Stimulated activated naive CD8-positive, alpha-beta T cell treated with anti-CD3 and anti-CD28 coated beads, Interleukin-15, Interleukin-2, amounts not matched to agents 100 U/mL and 50 U/mL, for 24 hours (primary cell): ENCODE measurements around the gene ADGRA1.

Experiments used
- ATAC-seq: fragments of 150-1000 bp; cut with Tn5 transposase; one replicate; pipeline ENCODE4 v1.10.0; 2021
- DNase-seq: peaks from one replicate; pipeline ENCODE4 v3.0.0; 2021

ADGRA1 gene

DNA sequence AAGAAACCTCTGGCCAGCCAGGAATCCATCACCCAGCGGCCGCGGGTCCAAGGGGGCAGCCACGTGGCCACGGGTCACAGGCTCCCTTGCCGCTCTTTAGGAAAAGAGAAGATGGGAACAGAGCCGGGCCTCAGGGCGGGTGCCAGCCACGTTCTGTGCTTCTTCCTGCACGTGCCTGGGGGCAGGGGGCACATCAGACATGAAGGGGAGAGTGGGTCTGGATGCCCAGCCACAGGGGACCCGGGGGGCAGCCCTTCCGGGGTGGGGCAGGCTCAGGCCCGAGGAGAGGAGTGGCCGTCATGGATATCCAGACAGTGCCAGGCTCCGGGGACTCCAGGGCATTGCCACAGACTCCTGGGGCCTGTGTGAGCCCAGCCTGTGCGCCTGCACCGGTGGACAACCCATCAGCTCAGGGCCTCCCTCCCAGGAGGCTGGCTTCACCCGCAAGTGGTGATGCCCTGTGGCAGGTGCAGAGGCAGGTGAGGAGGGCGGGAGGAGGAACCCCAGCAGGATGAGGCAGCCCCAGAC is 31.0 kb upstream of the ADGRA1 start:
- ATAC-seq: no peak
- no peak for DNase-seq

DNA sequence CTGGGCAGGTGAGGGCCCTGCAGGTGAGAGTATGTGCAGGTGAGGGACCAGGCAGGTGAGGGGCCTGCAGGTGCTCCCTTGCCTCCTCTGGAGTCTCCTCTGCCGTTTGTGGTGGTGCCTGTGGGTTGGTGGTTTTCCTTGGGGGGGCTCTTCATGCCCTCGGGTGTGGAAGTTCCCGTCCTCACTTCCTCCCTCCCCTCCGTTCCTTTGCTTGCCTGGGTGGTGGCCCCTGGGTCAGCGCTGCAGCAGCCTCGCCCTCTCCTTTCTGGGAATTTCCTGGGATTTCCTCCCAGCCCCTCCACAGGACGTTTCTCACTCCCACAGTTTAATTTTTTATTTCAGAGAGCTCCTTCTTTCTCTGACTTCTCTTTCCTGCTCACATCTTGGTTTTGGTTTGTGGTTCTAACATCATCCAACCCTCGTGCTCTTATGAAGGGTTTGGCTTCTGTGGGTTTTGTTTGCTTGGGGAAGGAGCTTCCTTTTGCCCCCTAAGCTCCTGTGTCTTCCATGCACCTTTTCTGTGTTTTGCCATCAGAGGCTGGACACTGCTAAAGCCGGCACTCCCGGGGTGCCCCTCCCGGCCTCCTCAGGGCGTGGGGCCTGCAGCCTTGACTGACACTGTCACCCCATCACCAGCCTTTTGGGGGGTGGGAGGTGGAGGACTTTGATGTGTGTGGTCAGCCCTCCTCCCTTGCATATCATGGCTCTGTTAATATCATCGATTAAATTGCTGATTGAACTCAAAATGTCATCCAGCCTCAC is 29.2 kb upstream of the ADGRA1 start:
- ATAC-seq (no peak), DNase-seq (no peak)

DNA sequence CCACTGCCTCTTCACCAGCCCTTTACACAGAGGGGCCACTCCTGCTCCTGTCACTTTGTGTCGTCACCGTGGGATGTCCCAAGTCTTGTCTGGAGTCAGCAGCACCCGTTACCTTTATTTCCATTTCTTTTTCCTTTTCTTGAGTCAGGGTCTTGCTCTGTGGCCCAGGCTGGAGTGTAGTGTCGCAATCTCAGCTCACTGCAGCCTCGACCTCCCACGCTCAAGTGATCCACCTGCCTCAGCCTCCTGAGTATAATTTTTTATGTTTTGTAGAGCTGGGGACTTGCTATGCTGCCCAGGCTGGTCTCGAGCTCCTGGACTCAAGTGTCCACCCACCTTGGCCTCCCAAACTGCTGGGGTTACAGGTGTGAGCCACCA is 28.6 kb upstream of the ADGRA1 start:
- no peak for DNase-seq
- no peak for ATAC-seq

DNA sequence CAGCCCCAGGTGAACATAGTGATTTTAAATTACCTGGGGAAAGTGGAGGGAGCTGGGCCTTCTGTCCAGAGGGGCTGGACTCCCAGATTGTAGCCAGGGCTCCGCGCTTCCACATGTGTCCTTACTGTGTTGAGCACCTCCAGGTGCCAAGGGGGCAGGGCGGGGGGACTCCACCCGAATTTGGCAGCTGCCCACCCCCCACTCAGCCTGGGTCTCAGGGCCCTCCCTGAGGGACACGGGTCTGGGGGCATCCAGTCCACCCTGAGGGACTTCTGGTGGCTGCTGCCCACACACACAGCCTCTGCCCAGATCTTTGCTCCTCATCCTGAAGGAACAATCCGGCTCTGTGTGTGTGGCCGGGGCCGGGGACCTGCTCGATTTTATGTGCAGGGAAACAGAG is 28.2 kb upstream of the ADGRA1 start:
- no peak for DNase-seq
- no peak for ATAC-seq

DNA sequence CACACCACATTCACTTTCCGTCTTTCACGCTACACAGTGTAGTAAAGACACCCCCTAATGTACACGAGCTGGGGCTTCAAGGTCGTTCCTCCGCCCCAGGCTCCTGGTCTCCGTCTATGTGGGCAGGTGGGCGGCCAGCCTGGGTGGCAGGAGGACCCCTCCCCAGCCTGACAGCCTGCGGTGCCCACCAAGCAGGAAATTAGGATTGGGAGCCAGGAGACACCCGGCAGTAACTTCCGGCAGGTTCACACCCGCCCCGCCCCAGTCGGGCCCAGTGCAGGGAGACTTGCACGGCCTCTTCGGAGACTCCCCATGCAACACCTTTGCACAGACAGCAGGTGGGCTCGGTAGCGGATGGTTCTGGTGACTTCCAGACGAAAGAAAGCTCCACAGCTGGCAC is 27.7 kb upstream of the ADGRA1 start:
- DNase-seq (no peak), ATAC-seq (no peak)

DNA sequence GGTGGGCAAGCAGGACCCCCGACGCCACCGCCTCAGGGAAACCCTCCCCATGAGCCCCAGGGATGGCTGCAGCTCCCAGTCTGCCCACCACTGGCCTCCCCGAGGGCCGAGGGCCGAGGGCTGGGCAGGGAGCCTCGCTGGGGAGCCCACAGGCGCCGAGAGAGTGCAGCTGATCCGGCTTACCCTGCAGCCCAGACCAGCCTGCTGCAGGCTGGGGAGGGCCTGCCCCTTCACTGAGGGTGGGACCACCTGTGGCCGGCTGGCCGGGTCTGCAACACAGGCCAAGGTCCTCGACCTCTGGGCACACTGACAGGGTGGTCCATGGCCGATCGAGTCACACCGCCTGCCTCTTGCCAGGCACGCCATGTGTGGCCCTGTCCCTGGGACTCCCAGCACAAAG is 27.3 kb upstream of the ADGRA1 start:
- no peak for DNase-seq
- ATAC-seq: no peak

DNA sequence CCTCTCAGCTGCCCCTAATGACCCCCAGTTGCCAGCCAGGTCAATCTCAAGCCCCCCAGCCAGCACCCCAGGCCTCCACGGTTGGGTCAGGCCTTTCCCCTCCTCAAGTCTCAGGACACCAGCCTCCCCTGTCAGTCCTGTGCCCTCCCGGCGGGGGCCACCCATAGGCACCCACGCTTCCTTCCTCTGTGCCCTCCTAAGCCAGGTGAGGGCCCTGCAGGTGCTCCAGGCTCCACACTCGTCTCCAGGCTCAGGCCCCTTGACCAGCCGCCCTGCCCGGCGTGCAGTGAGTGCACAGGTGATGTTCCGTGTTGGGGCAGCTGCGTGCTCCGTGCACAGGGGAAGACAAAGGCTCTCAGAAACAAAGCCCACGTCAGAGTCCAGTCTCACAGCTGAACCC is 26.8 kb upstream of the ADGRA1 start:
- no peak for DNase-seq
- ATAC-seq: no peak

DNA sequence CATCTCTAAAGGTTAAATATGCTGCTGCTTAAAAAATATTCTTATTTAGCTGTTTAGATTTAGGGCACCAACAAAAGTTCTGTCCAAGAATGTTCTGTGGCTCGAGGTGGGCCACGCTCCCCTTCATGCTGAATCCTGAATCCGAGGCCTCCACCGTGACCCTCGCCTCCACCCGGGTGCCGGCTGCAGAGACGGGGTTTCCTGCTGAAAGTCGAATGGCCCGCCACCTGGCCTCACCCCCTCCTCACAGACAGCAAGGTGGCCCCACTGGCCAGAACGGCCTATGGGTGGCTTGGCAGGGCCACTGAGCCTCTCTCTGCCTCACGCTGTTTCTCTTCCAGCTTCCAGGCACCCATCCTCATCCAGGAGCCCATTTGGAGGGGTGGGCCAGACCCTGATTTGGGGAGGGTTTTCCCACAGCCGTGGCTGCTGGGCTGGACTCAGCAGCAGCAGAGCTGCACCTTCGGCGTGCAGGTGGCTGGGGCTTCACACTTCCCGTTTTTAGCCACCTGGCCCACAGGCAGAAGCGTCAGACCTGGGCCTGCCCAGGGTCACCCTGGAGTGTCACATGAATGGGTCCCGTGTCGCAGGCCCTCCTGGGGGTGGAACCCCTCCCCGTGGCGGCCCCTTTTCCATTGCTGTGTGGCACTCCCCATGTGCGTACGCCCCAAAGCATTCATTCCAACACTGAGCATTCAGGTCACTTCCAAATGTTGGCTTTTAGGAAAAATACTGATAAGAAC is 26.3 kb upstream of the ADGRA1 start:
- DNase-seq (no peak), ATAC-seq (no peak)

DNA sequence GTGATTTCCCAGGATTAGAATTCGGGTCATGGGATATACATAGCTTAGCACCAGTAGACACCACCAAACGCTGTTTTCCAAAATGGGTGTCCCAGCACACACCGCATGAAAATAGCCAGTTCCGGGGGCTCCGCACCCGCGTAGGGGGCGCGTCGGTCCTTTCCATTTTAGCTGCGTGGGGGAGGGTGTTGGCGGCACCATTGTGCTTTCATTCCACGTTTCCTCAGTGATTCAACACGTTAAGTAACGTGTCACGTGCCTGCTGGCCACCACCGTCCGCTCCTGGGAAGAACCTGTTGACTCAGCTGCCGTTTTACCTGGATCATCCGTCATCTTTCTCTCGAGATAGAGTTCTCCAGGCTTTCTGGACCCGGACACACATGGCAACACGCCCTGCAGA is 25.6 kb upstream of the ADGRA1 start:
- DNase-seq (no peak), ATAC-seq (no peak)

DNA sequence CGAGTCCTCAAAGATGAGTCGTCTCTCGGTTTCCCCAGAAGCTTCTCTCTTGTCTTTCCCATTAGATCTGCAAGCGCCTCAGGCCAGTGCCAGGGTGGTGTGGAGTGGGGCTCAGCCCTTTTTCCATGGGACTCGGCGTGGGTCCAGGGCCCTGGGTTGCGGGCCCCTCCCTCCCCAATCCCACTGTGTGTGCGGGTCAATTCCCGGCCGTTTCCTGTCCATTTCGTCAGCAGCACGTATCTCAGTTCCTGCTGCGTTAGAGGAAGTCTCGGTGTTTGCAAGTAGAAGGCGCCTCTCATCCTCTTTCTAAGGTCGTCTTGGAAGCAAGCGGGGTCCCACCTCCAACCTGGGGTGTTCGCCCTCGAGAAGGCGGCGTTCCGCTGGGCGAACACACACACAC is 25.1 kb upstream of the ADGRA1 start:
- ATAC-seq: no peak
- DNase-seq: no peak

DNA sequence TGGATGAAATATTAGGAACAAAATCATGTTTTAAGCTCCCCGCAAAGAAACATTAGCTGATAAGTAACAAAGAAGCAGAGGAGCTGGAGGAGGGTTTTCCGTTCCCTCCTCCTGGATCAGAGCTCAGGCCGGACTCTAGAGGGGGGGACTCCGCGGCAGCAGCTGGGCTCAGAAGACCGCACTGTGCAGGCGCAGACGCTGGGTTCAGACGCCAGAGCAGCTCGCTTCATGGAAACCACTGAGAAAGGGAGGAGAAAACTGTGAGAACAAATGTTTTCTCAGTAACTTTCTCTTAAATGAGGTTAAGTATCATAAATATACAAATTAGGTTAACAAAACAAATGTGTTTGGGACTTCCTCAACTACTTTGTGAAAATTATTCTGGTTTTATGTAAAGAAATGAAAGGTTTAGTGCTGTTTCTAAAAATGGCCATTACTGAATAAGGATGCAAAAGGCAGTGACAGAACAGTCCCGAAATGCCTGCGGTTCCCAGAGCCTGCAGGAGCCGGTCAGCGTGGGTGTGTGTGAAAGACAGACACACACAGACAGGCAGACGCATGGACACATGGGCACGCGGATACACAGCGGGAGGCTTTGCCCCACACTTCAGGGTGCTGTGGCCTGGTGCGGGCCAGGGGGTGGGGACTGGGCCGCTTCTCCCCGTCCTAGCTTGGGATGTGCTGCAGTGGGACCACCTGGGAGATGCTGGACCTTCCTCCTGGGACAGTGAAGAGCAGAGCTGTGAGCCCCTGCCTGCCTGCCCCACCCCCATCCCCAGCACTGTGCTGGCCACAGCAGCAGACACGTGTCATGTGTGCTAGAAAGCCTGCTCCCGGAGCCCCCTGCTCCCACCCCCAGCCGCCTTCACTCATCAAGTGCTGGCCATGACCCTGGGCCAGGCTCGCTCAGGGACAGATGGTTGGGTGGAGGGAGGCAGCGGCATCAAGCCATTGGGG is 20.3 kb upstream of the ADGRA1 start:
- ATAC-seq (no peak), DNase-seq (no peak)

DNA sequence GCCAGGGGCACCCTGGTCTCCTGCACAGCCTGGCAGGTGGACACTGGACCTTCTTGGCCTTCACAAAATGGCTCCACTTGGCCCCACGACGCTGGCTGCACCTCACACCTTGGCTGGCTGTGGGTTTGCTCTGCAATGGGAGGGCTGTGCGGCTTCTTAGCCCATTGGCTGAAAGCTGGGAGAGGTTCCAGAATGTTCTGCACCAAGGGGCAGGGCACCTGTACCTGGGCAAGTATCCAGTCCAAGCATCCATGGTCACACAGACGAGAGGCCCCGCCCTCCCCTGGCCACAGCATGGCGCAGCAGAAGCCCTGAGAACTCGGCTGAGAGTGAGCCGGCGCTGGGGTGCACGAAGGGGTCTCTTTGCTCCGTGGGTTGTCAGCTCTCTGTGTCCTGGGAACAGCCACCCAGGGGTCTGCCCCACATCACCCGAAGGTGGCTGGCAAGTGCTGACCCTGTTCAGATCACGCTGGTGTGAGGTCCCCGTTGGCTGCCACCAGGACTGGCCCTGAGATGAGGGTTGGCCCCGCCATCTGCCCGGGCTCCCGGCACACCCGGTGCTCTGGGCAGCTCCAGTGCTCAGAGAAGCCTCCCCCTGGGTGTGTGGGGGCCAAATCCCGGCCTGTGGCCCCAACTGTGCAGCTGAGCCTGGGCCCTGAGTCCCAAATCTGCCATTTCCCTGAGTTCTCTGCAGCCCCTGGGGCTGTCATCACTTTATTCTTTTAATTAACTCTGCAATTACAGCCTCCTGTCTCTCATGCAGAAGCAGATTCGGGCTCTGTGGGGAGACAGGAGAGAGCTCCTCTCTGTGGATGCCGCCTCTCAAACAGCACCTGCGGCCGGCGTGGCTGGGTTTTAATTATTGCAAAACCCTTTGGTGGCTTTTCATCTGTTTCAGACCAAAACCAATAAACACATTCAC is 19.4 kb upstream of the ADGRA1 start:
- no peak for ATAC-seq

DNA sequence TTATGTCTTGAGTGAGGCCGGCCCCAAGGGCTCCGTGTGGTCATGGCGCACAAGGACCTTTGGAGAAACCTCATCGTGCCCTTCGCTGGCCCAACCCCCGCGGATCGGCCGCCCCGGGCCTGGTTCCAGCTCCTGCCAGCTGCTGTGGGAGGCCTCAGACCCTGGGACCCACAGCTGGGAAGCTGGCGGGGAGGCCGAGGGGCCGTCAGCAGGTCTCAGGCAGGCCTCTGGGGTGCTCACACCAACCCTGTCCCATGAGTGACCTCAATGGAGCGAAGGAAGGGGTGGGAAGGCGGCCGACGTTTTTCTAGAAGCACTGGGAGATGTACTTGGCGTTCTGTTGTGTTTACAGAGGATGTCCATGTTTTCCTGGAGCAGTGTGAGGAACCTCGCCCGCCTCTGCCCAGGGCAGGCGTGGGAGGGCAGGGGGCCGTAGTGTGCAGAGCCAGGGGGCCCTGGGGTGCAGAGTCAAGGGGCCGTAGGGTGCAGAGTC is 18.6 kb upstream of the ADGRA1 start:
- ATAC-seq: no peak
- no peak for DNase-seq

More for the DNA sequence above, 19.4 kb upstream of the ADGRA1 start:
- no peak for DNase-seq

DNA sequence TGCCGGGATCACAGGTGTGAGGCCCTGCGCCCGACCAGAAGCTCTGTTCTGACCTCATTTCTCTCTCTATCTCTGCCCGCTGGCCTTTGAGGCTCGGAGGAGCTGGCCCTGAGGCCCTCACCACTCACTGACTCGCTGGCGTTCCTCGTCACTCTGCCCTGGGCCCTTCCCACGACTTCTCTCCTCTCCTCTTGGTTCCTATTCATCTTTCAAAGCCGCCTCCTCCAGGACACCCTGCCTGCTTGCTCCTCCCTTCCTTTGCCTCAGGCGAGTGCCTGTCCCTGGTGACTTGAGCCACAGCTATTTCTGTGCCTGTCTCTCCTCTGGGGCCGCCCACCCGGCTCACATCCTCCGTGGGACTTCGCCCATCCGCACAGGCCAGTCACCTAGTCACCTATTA is 17.3 kb upstream of the ADGRA1 start:
- no peak for ATAC-seq
- DNase-seq: no peak

DNA sequence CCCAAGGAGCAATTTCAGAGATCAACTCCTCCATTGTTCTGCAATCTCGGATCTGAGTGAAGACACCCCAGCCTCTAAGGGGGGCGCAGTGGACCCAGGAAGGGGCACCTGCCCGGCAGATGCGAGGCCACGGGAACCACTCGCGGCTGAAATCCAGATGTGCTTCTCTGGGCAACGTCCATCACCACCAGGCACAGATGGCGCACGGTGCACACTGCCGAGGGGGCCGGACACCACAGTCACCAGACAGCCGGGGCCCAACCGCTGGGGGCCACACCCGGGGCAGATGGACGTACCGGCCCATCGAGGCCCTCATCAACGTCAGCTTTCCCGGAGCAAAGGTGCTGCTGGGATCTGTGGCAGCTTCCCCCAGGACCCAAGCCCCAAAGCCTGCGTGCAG is 16.9 kb upstream of the ADGRA1 start:
- no peak for ATAC-seq

DNA sequence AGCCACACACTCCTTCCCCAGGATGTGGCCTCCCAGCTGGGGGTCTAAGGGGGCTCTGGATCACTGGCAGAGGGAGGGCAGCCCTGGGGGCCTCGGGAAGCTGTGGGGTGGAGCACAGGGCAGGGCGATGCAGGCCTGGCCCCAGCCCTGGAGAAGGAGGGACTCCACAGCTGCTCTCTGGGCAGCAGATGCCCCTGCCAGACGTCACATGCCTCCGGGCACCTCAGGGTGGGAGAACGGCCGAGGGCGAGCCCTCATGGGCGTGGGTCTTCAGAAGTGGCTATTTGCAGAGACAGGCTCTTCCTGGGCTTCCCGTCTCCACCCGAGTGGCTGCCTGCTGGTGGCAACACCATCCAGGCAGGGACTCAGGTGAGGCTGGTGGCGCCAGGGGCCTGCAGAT is 16.0 kb upstream of the ADGRA1 start:
- no peak for ATAC-seq
- no peak for DNase-seq

More for the DNA sequence above, 16.9 kb upstream of the ADGRA1 start:
- DNase-seq: no peak

DNA sequence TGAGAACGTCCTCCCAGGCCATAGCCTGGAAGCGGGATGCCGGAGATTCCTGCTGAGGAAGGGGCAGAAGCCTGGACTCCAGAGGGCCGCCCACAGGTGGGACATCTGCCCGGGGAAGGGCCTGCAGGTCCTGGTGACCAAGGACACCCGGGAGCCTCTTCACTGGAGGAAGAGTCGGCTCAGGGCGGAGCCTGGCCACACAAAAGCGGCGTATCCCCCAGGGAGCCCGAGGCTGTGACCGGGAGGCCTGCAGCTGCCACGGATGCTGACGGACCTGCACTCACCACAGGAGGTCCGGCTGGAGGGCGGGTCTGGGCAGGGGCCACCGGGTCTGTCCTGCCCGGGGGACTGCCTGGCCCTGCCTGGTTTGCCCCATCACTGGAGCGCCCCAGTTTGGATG is 15.5 kb upstream of the ADGRA1 start:
- no peak for DNase-seq
- ATAC-seq: no peak

DNA sequence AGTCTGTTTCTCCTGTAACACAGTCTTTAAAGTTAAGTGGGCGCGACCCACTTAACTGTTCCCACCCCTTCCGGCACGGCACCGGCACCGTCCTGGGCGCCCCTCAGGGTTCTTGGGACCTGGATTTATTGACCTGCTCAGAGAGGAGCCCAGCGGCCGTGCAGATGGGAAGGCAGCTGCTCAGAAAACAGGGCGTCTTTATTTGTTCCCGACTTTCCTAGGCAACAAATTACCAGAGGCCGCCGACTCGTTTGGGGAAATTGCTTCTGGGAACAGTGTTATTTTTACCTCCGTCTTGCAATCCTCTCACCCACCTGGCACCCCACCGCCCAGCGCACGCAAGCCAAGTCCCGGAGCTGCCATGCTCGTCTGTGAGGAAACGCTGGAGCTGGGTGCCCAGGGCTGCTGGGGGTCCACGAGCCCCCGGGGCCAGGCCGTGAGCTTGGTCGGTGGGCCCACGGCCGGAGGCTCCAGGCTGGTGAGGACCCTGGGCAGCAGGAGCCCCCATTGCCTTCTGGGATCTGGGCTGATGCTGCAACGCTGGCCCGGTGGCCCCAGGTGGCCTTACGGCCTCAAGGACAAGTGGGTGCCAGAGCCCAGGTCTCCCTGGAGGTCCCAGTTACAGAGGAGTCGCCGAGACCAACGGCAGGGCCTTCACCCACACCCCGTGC is 14.9 kb upstream of the ADGRA1 start:
- no peak for ATAC-seq
- no peak for DNase-seq

DNA sequence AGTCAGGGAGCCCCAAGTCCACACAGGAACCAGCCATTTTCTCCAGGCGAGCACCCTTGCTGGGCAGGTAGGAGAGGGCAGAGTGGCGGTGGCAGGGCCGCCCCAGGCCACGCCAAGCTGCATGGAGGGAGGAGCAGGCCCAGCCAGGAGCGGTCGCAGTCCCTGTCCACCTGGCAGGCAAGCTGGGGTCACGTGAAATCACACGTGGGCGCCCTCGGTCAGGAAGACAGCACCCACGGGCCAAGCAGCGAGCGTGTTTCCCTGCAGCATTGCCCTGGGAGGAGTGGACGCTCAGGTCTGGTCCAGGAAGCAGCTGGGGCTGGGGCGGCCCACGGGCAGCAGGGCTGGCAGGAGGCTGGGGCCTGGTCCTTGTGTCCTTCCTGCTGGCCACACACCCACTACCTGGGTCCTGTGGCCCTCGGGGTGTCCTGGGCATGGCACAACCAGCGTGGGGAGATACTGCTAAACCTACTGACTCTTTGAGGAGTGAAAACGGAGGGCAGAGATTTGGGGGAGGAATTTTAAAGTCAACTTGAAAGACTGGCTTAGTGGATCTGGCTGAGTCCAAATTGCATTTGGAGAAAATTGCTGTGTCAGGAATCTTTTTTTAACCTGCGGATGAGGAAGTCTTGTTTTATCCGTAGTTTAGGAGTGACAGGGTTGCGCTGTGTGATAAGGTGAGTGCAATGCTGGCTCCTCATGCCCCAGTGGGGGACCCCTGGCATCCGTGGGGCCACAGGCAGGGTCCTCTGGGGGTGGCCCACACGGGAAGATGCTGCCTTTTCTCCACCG is 12.2 kb upstream of the ADGRA1 start:
- ATAC-seq (no peak), DNase-seq (no peak)
